GM12872 (cell line): ENCODE data around the gene DDX59.

Experiments used
- TF ChIP-seq, protein P1 (sequence below): IDR thresholded peaks from 3 replicates; pipeline ENCODE4 v1.5.1; 2011; ENCODE audit warnings: low read depth, mild to moderate bottlenecking, low read length, moderate library complexity; ENCODE audit not compliant: insufficient read depth

The DDX59 gene

DNA sequence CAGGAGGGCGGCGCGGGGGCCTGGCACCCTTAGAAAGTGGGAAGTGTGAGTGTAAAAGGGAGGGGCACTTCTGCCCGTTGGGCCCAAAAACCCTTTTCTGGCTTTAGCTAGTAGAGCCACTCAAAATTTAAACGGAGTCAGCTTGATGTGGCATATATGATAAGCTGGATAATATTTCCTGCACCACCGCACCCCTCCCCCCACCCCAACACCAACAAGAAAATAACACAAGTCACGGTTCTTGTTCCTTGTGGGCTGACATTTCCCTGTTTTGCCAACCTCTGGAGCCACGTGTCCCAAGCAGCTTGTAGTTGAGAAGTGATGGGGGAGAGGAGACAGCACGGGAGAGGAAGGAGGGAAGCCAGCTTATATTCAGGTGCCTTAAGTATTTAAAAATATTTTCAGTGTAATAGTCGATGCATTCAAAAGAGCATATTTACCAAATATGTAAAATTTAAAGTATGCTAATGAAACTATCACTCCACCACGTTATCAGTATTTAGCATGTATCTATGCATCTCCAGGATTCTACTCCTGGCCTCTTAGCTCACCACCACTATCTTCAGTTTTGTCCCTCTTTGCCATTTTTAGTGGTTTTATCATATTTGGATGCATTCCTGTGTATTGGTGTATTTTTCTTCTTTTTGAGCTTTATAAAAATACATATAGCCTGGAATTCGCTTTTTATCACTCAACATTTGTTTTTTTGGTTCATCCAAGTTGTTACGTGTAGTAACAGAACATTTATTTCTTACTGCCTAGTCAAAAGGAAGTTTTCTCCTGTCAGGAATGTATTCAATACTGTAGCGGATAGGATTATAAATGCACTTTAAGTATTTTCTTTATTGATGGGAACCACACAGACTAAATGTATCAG, 773 bp upstream of the DDX59 start:
- TF ChIP-seq, protein P1, sequence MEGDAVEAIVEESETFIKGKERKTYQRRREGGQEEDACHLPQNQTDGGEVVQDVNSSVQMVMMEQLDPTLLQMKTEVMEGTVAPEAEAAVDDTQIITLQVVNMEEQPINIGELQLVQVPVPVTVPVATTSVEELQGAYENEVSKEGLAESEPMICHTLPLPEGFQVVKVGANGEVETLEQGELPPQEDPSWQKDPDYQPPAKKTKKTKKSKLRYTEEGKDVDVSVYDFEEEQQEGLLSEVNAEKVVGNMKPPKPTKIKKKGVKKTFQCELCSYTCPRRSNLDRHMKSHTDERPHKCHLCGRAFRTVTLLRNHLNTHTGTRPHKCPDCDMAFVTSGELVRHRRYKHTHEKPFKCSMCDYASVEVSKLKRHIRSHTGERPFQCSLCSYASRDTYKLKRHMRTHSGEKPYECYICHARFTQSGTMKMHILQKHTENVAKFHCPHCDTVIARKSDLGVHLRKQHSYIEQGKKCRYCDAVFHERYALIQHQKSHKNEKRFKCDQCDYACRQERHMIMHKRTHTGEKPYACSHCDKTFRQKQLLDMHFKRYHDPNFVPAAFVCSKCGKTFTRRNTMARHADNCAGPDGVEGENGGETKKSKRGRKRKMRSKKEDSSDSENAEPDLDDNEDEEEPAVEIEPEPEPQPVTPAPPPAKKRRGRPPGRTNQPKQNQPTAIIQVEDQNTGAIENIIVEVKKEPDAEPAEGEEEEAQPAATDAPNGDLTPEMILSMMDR: no peak

DNA sequence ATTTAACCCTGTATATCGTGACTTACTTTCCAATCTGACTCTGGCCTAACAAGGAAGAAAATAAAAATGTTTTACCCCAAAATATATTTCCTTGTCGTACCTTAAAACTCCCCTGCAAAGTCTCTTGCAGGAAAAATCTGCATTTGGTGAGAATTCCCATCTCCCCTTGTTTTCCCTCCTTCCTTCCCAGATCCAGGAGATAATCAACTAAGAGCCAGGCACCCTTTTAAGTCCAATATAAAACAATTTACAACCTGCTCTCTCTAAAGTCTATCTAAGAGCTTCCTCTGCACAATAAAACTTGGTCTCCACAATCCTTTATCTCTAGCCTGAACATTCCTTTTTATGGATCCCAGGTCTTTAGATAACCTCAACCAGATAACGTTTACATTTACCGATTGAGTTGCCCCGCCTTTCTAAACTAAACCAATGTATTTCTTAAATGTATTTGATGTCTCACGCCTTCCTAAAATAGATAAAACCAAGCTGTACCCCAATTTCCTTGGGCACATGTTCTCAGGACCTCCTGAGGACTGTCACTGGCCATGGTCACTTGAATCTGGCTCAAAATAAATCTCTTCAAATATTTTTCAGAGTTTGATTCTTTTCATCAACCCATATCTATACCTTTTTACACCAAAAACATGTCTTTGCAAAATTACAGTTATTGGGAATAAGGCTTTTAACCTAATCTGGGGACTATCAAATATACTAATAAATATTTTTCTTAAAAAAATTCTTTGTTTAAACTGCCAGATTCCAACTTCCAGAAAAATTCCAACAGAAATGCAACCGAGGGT, 993 bp downstream of the DDX59 start:
- TF ChIP-seq, protein P1: no peak

DNA sequence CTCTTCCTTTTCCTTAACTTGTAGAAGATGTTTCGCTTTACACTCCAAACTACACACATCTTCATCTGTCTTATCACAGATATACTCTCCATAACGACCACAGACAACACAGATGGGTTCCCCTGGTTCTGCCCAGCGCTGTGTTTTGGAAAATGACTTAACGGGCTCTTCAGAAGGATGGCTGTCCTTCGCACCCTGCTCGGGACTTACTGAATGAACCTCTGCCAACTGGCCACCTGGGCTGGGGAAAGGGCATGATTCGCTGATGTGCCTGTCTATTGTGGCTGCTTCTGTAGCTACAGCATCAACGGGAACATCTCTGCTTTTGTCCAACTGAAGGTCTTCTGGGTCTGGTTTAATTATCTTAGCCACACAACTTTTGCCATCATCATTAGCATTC, 3.4 kb downstream of the DDX59 start:
- TF ChIP-seq, protein P1: no peak

DNA sequence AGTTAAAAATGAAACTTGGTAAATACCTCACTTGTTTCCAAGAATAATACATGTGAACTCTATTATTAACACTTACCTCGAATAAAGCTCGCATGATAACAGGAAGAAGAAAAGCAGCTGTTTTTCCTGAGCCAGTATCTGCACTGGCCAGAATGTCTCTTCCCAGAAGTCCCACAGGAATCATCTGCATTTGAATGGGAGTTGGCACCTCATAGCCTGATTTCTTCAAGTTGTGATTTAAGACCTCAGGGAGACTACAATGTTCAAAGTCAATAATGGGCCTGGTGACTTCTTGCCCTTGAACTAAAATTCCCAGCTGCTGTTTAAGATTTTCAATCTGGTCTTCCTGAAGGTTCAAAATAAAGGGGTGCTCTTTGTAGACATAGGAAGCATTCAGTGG, 3.8 kb downstream of the DDX59 start:
- TF ChIP-seq, protein P1: no peak

DNA sequence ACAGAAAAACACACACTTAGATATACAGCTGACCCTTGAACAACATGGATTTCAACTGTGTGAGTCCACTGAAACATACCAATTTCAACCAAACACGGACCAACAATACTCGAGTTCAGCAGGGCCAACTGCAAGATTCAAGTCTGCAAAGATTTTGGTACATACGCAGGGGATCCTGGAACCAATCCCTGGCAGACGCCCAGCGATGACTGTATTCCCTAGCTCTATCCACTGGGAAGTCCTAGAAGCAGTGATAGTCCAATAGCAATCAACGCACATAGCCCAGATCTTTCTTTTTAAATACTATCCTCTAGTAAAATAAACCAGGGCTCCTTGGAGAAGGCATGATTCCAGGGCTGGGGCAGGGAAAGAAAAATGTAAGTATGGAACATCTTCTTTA, 9.0 kb downstream of the DDX59 start:
- TF ChIP-seq, protein P1: no peak

DNA sequence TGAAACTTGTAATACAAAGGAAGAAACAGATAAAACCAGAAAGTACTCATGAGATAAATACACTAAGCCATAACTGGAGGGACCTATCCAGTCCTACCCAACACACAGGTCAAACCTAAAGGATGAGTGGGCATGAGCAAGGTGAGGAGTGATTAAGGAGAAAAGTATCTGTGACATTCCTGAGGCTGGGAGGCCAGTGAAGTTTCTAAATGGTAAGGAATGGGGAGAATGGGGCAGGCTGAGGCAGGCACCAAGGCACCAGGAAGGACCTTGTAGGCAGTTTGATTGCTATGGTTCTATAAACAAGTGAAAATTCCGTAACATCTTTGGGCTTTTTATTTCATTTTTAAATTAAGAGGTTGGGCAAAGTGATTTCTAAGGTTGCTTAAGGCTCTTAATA, 10.4 kb downstream of the DDX59 start:
- TF ChIP-seq, protein P1: no peak

DNA sequence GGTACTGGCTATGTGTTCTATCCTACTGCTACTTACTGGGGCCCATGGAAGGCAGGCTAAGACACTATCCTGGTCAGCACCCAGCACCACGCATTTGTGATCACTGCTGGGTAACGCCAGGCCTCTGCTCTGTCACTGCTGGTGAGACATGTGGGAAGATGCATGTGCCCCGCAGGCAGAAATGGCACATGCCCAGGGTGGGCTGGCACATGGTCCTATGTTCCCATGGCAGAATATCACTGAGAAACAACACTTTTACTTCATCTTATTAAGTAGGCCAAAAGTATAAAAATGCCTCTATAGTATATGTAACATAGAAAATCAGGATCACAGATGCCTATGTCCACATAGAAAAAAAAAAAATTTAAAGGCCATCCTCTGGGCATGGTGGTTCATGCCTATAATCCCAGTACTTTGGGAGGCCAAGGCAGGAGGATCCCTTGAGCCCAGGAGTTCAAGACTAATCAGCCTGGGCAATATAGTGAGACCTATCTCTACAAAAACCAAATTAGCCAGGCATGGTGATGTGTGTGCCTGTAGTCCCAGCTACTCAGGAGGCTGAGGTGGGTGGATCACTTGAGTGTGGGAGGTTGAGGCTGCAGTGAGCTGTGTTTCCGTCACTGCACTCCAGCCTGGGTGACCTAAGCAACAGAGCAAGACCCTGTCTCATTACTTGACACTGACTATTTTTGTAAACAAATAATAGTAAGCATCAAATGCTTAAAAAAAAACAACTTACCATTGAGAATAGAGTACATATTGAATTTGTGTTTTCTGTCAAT, 11.5 kb downstream of the DDX59 start:
- TF ChIP-seq, protein P1: no peak
